OCI-LY3 (cell line): ENCODE data around the gene MYCBP2.
"Not testable (repeated sequence)": the region's sequence is repeated elsewhere in the genome, so short reads cannot be mapped to it uniquely, and the experiment has no call there.

ENCODE experiments used
- H2AFZ ChIP-seq: fragments of 200-600, 300-600 bp; shearing (Covaris generic); 2 replicates; pipeline ENCODE4 v1.6.0; 2014; ENCODE audit warnings: antibody characterized with exemption, low read depth, low read length
- H3K27ac ChIP-seq: fragments of 200-600, 300-600 bp; sonication (generic); 2 replicates; pipeline ENCODE4 v1.5.1; 2014; ENCODE audit warnings: mild to moderate bottlenecking, low read length, moderate library complexity, mixed read lengths
- H3K27me3 ChIP-seq: fragments of 200-600, 300-600 bp; sonication (generic); 2 replicates; pipeline ENCODE4 v1.6.1; 2014; ENCODE audit warnings: low read depth, low read length, mixed read lengths
- H3K36me3 ChIP-seq: fragments of 200-600, 300-600 bp; sonication (generic); replicated peaks from 2 replicates; pipeline ENCODE3; 2014; ENCODE audit warnings: low read depth, low read length, mixed read lengths
- H3K4me1 ChIP-seq: fragments of 300-600, 200-600 bp; sonication (generic); 2 replicates; pipeline ENCODE4 v1.6.1; 2014; ENCODE audit warnings: low read length, mixed read lengths
- H3K4me2 ChIP-seq: fragments of 200-600, 300-600 bp; sonication (generic); 2 replicates; pipeline ENCODE4 v1.6.1; 2014; ENCODE audit warnings: low read length, mixed read lengths
- H3K4me3 ChIP-seq: fragments of 300-600, 200-600 bp; sonication (generic); 2 replicates; pipeline ENCODE4 v1.5.1; 2014; ENCODE audit warnings: antibody characterized with exemption, mild to moderate bottlenecking, low read length, moderate library complexity
- H3K79me2 ChIP-seq: fragments of 300-600, 200-600 bp; shearing (Covaris generic); 2 replicates; pipeline ENCODE4 v1.6.1; 2014; ENCODE audit warnings: mild to moderate bottlenecking, low read length, mixed read lengths
- H3K9ac ChIP-seq: fragments of 300-600, 200-600 bp; shearing (Covaris generic); 2 replicates; pipeline ENCODE4 v1.6.0; 2014; ENCODE audit warnings: mild to moderate bottlenecking, low read length, moderate library complexity
- H3K9me3 ChIP-seq: fragments of 200-600, 300-600 bp; shearing (Covaris generic); 2 replicates; pipeline ENCODE4 v1.6.1; 2014; ENCODE audit warnings: low read length, mixed read lengths; ENCODE audit not compliant: insufficient read depth
- H4K20me1 ChIP-seq: fragments of 200-600, 300-600 bp; sonication (generic); 2 replicates; pipeline ENCODE4 v1.6.1; 2016; ENCODE audit warnings: low read length, mixed read lengths; ENCODE audit not compliant: insufficient read depth
- EZH2phosphoT487 ChIP-seq: fragments of 200-600 bp; shearing (Covaris generic); IDR thresholded peaks from 2 replicates; pipeline ENCODE4 v1.6.1; 2018; ENCODE audit warnings: antibody characterized with exemption, mixed run types, low read depth
- TF ChIP-seq, protein P1 (sequence below): fragments of 200-600, 300-600 bp; sonication (generic); IDR thresholded peaks from 2 replicates; pipeline ENCODE4 v1.5.1; 2014; ENCODE audit warnings: antibody characterized with exemption, low read length, low read depth

Gene MYCBP2

GRCh38 chr13:77215543-77215942, 111.4 kb downstream of the MYCBP2 start:
- Histone ChIP-seq H3K4me2 (no peak overlapping the region), H3K79me2 (no peaks in the 10 kb centered on the region), H2AFZ (no peak overlapping the region), H3K27ac (no peak overlapping the region), H3K4me3 (no peak overlapping the region), H3K27me3 (no peaks in the 10 kb centered on the region), H3K36me3 (peaks cover 48% of the 10 kb centered on the region), H3K9ac (no peak overlapping the region), H3K4me1 (no peaks in the 10 kb centered on the region), H4K20me1 (0 out of 2 replicates have a peak, but pooled peaks cover 5% of the 10 kb centered on the region), H3K9me3 (no peaks in the 10 kb centered on the region)
- TF ChIP-seq, protein P1, sequence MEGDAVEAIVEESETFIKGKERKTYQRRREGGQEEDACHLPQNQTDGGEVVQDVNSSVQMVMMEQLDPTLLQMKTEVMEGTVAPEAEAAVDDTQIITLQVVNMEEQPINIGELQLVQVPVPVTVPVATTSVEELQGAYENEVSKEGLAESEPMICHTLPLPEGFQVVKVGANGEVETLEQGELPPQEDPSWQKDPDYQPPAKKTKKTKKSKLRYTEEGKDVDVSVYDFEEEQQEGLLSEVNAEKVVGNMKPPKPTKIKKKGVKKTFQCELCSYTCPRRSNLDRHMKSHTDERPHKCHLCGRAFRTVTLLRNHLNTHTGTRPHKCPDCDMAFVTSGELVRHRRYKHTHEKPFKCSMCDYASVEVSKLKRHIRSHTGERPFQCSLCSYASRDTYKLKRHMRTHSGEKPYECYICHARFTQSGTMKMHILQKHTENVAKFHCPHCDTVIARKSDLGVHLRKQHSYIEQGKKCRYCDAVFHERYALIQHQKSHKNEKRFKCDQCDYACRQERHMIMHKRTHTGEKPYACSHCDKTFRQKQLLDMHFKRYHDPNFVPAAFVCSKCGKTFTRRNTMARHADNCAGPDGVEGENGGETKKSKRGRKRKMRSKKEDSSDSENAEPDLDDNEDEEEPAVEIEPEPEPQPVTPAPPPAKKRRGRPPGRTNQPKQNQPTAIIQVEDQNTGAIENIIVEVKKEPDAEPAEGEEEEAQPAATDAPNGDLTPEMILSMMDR: no peak
- no peak for TF ChIP-seq EZH2phosphoT487

GRCh38 chr13:77213644-77214043, 113.2 kb downstream of the MYCBP2 start:
- Histone ChIP-seq H2AFZ (no peak overlapping the region), H3K4me1 (no peaks in the 10 kb centered on the region), H3K79me2 (no peaks in the 10 kb centered on the region), H3K9me3 (no peaks in the 10 kb centered on the region), H3K27ac (no peak overlapping the region), H3K36me3 (peaks cover 52% of the 10 kb centered on the region), H3K4me3 (no peak overlapping the region), H3K4me2 (no peak overlapping the region), H4K20me1 (no peaks in the 10 kb centered on the region), H3K9ac (no peak overlapping the region), H3K27me3 (no peaks in the 10 kb centered on the region)
- TF ChIP-seq EZH2phosphoT487: no peak
- TF ChIP-seq, protein P1: no peak

GRCh38 chr13:77207943-77208342, 119.0 kb downstream of the MYCBP2 start:
- H3K4me1 ChIP-seq: no peaks in the 10 kb centered on the region
- H2AFZ ChIP-seq: no peak overlapping the region
- no peak overlapping the region for H3K9ac ChIP-seq
- no peak for TF ChIP-seq EZH2phosphoT487
- TF ChIP-seq, protein P1: no peak
- H3K4me3 ChIP-seq: no peak overlapping the region
- no peaks in the 10 kb centered on the region for H3K27me3 ChIP-seq
- H3K27ac ChIP-seq: no peak overlapping the region
- H4K20me1 ChIP-seq: no peaks in the 10 kb centered on the region
- no peaks in the 10 kb centered on the region for H3K79me2 ChIP-seq
- H3K36me3 ChIP-seq: peaks cover 44% of the 10 kb centered on the region
- no peak overlapping the region for H3K4me2 ChIP-seq
- no peaks in the 10 kb centered on the region for H3K9me3 ChIP-seq

DNA sequence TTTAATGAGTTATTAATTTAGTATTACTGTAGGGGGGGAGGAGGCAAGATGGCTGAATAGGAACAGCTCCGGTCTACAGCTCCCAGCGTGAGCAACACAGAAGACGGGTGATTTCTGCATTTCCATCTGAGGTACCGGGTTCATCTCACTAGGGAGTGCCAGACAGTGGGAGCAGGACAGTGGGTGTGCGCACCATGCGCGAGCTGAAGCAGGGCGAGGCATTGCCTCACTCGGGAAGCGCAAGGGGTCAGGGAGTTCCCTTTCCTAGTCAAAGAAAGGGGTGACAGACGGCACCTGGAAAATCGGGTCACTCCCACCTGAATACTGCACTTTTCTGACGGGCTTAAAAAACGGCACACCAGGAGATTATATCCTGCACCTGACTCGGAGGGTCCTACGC, 127.9 kb downstream of the MYCBP2 start:
- not testable (repeated sequence) for H4K20me1 ChIP-seq, H3K27ac ChIP-seq, H3K4me1 ChIP-seq, H3K79me2 ChIP-seq, H3K9ac ChIP-seq, H3K4me3 ChIP-seq, H3K27me3 ChIP-seq, H3K9me3 ChIP-seq, H3K4me2 ChIP-seq, H2AFZ ChIP-seq
- H3K36me3 ChIP-seq: peaks cover 18% of the 10 kb centered on the region

DNA sequence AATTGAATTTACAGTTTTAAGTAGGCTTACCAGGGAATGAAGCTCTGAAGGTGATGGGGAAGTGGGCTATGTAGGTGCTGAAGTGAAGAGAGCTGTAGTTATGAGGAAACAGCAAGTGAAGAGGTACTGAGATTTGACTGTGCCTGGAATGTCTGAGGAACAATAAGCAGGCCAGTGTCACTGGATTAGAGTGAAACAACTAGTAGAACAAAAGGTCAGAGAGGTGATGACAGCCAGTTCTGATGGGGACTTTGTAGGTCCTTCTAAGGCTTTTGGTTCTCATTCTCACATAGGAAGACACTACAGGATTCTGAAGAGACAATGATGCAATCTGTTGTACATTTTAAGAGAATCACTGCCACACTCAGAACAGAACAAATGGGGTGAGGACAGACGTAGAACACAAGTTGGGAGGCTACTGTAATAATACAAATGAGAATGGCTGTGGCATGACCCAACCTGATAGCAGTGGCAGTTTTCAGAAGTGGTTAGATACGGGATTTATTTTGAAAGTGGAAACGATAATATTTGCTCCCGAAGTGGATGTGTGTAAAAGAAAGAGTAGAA, 130.8 kb downstream of the MYCBP2 start:
- no peaks in the 10 kb centered on the region for H3K27me3 ChIP-seq
- H3K4me1 ChIP-seq: no peaks in the 10 kb centered on the region
- H3K4me3 ChIP-seq: no peak overlapping the region
- no peak for TF ChIP-seq EZH2phosphoT487
- TF ChIP-seq, protein P1: no peak
- H3K9me3 ChIP-seq: no peaks in the 10 kb centered on the region
- H3K79me2 ChIP-seq: no peaks in the 10 kb centered on the region
- no peak overlapping the region for H2AFZ ChIP-seq
- H3K9ac ChIP-seq: no peak overlapping the region
- peaks cover 25% of the 10 kb centered on the region for H3K36me3 ChIP-seq
- no peaks in the 10 kb centered on the region for H4K20me1 ChIP-seq
- no peak overlapping the region for H3K4me2 ChIP-seq
- no peak overlapping the region for H3K27ac ChIP-seq
